Lung (tissue), 12 donors: Measurements from ENCODE around the gene TP63. TPM values are rescaled to one million over a fixed set of nuclear protein-coding genes. Genes with fewer than 3 reads are reported as not detected.

Experiments
- ATAC-seq: fragments of 200-7000 bp; cut with Tn5 transposase; one replicate; pipeline ENCODE4 v1.9.1; 2020; ENCODE audit warnings: moderate number of reproducible peaks; ENCODE audit not compliant: insufficient read depth, low FRiP score
- DNase-seq, 3 donors: peaks; one replicate each; pipeline ENCODE4 v3.0.0-alpha.2; 2013 to 2017
- H3K27ac ChIP-seq, 2 donors: one replicate each; pipeline ENCODE4 v1.5.1; 2013; ENCODE audit warnings: mild to moderate bottlenecking in 2 of 2, moderate library complexity in 2 of 2, control low read depth in 1 of 2, inconsistent platforms in 1 of 2, low read depth in 1 of 2, low read length in 1 of 2
- H3K27me3 ChIP-seq, 3 donors: one replicate each; pipeline ENCODE4 v1.5.1; 2013; ENCODE audit warnings: low read length in 2 of 3; ENCODE audit not compliant: control insufficient read depth in 3 of 3, insufficient read depth in 3 of 3
- H3K36me3 ChIP-seq, 4 donors: one replicate each; pipeline ENCODE4 v1.5.1; 2013; ENCODE audit warnings: low read length in 4 of 4, mild to moderate bottlenecking in 1 of 4, moderate library complexity in 1 of 4; ENCODE audit not compliant: control insufficient read depth in 4 of 4, insufficient read depth in 4 of 4
- H3K4me1 ChIP-seq, 5 donors: one replicate each; pipeline ENCODE4 v1.5.1; 2013; ENCODE audit warnings: low read length in 5 of 5, mild to moderate bottlenecking in 2 of 5, moderate library complexity in 1 of 5; ENCODE audit not compliant: control insufficient read depth in 5 of 5, insufficient read depth in 5 of 5
- H3K4me3 ChIP-seq: one replicate; pipeline ENCODE4 v1.5.1; 2013; ENCODE audit warnings: mild to moderate bottlenecking, control low read depth, moderate library complexity
- H3K9ac ChIP-seq, 2 donors: one replicate each; pipeline ENCODE4 v1.5.1; 2013; ENCODE audit warnings: low read length in 2 of 2, control low read depth in 1 of 2; ENCODE audit not compliant: insufficient read depth in 1 of 2
- H3K9me3 ChIP-seq, 4 donors: one replicate each; pipeline ENCODE4 v1.5.1; 2013; ENCODE audit warnings: low read length in 3 of 4, mild to moderate bottlenecking in 1 of 4, moderate library complexity in 1 of 4; ENCODE audit not compliant: control insufficient read depth in 4 of 4, insufficient read depth in 3 of 4
- CTCF ChIP-seq: IDR thresholded peaks from 2 replicates; pipeline ENCODE4 v1.5.1; 2012; ENCODE audit warnings: mild to moderate bottlenecking; ENCODE audit errors: control extremely low read depth, extremely low read depth
- WGBS, 2 donors: extraction: QIAGEN DNeasy Blood & Tissue Kit; methylation state at CpG; one replicate each; pipeline ENCODE4 v1.1.7; 2013; 5-methylcytosine and 5-hydroxymethylcytosine counted together
- polyA plus RNA-seq, 2 donors: library from polyadenylated mRNA; stranded (reverse); fragments of 200-250 nt; gene quantifications; one replicate each; pipeline ENCODE4 v1.2.1, GENCODE V29; 2013
- total RNA-seq, 2 donors: library from RNA; depleted of rRNA in 1 of 2; stranded (reverse); fragments of >200 nt in 1 of 2; gene quantifications; one replicate each; pipeline ENCODE4 v1.2.1, GENCODE V29; 2014 to 2021
- donor health status: control.
- donor health status: control.
- donor health status: Bipolar disorder and iron deficiency.
- donor health status: healthy.
- donor health status: DM: yes; HTN: yes; CAD: no.

TP63 gene
- total and polyA plus RNA-seq, 4 donors = 1.1 to 12.3 (median 2.7) TPM

GRCh38 chr3:189833996-189834395 lies 202.8 kb downstream of the TP63 start:
- no peaks in the 10 kb centered on the region for H3K36me3 ChIP-seq
- DNase-seq (no peak), ATAC-seq (no peak)
- H3K9me3 ChIP-seq = no peaks in the 10 kb centered on the region
- no peak for TF ChIP-seq CTCF
- H3K4me3 ChIP-seq = no peak overlapping the region
- H3K4me1 ChIP-seq = no peaks in the 10 kb centered on the region
- H3K27me3 ChIP-seq = no peaks in the 10 kb centered on the region
- H3K9ac ChIP-seq = no peak overlapping the region
- 87 to 93% methylated on average over 8 of the region's 8 CpGs for WGBS, 2 donors
- no peak overlapping the region for H3K27ac ChIP-seq

GRCh38 chr3:189834462-189834861 lies 203.3 kb downstream of the TP63 start:
- Histone ChIP-seq H3K27ac (no peak overlapping the region), H3K27me3 (no peaks in the 10 kb centered on the region), H3K4me1 (no peaks in the 10 kb centered on the region), H3K36me3 (no peaks in the 10 kb centered on the region), H3K9ac (no peak overlapping the region), H3K4me3 (no peak overlapping the region), H3K9me3 (no peaks in the 10 kb centered on the region)
- ATAC-seq (no peak), DNase-seq (no peak)
- 92 to 94% methylated on average over 5 of the region's 5 CpGs for WGBS, 2 donors
- TF ChIP-seq CTCF = no peak

- no peak for ATAC-seq
- 75 to 79% methylated on average over 5 of the region's 5 CpGs for WGBS, 2 donors
- no peak overlapping the region for H3K9ac ChIP-seq
- no peak overlapping the region for H3K4me3 ChIP-seq
- no peaks in the 10 kb centered on the region for H3K9me3 ChIP-seq
- no peaks in the 10 kb centered on the region for H3K36me3 ChIP-seq
- TF ChIP-seq CTCF = no peak
- no peaks in the 10 kb centered on the region for H3K4me1 ChIP-seq
- no peak for DNase-seq
- no peak overlapping the region for H3K27ac ChIP-seq
- no peaks in the 10 kb centered on the region for H3K27me3 ChIP-seq
Observed at GRCh38 chr3:189836795-189837194, 205.6 kb downstream of the TP63 start.

- WGBS, 2 donors = 45 to 54% methylated on average over 6 of the region's 6 CpGs
- H3K4me3 ChIP-seq = no peak overlapping the region
- H3K9me3 ChIP-seq = peaks cover 0 to 2% (median 0%) of the 10 kb centered on the region in 4 donors
- no peaks in the 10 kb centered on the region for H3K4me1 ChIP-seq
- H3K36me3 ChIP-seq = no peaks in the 10 kb centered on the region
- ATAC-seq (no peak), DNase-seq (no peak)
- no peak overlapping the region for H3K27ac ChIP-seq
- no peak for TF ChIP-seq CTCF
- H3K27me3 ChIP-seq = no peaks in the 10 kb centered on the region
- no peak overlapping the region for H3K9ac ChIP-seq
Observed at GRCh38 chr3:189838291-189838690, 207.1 kb downstream of the TP63 start.
